Neural progenitor cell (in vitro differentiated cells): Measurements from ENCODE around the gene KCNH5. TPM values are rescaled to one million over a fixed set of nuclear protein-coding genes. Genes with fewer than 3 reads are reported as not detected.

Experiments used
- DNase-seq: peaks from one replicate; pipeline ENCODE4 v3.0.0-alpha.2; 2016; ENCODE audit warnings: low spot score
- H2AFZ ChIP-seq: fragments of 200-600 bp; sonication (generic); replicated peaks from 2 replicates; pipeline ENCODE4 v1.6.1; 2016; ENCODE audit warnings: antibody characterized with exemption
- H3F3A ChIP-seq: fragments of 200-600 bp; sonication (generic); 2 replicates; pipeline ENCODE4 v1.6.1; 2016; ENCODE audit warnings: antibody characterized with exemption, low read depth
- H3K27ac ChIP-seq: fragments of 200-600 bp; sonication (generic); 2 replicates; pipeline ENCODE4 v1.5.1; 2016; ENCODE audit warnings: mild to moderate bottlenecking
- H3K27me3 ChIP-seq: fragments of 200-600 bp; sonication (generic); 2 replicates; pipeline ENCODE4 v1.6.1; 2016; ENCODE audit warnings: mild to moderate bottlenecking, moderate library complexity
- H3K36me3 ChIP-seq: fragments of 200-600 bp; sonication (generic); 2 replicates; pipeline ENCODE4 v1.5.1; 2016
- H3K4me1 ChIP-seq: fragments of 200-600 bp; sonication (generic); 2 replicates; pipeline ENCODE4 v1.6.1; 2016; ENCODE audit warnings: mixed run types
- H3K4me2 ChIP-seq: fragments of 200-600 bp; sonication (generic); 2 replicates; pipeline ENCODE4 v1.6.1; 2016
- H3K4me3 ChIP-seq: fragments of 200-600 bp; sonication (generic); 2 replicates; pipeline ENCODE4 v1.5.1; 2016
- H3K79me2 ChIP-seq: fragments of 200-600 bp; sonication (generic); 2 replicates; pipeline ENCODE4 v1.6.1; 2016; ENCODE audit warnings: low read depth
- H3K9ac ChIP-seq: fragments of 200-600 bp; sonication (generic); 2 replicates; pipeline ENCODE4 v1.6.1; 2016
- H3K9me3 ChIP-seq: fragments of 200-600 bp; sonication (generic); 2 replicates; pipeline ENCODE4 v1.5.1; 2016; ENCODE audit warnings: low read depth
- H4K20me1 ChIP-seq: fragments of 200-600 bp; sonication (generic); 2 replicates; pipeline ENCODE4 v1.6.1; 2016; ENCODE audit warnings: low read depth
- H3K27ac Mint-ChIP-seq: 3 replicates; pipeline ENCODE4 v1.8.0; 2021; ENCODE audit warnings: mixed read lengths
- H3K27me3 Mint-ChIP-seq: 2 replicates; pipeline ENCODE4 v1.8.0; 2022; ENCODE audit warnings: low read depth, mild to moderate bottlenecking, inconsistent platforms, moderate library complexity, mixed read lengths; ENCODE audit not compliant: insufficient read depth
- H3K36me3 Mint-ChIP-seq: 3 replicates; pipeline ENCODE4 v1.8.0; 2021; ENCODE audit warnings: mixed read lengths
- H3K4me1 Mint-ChIP-seq: 3 replicates; pipeline ENCODE4 v1.8.0; 2021; ENCODE audit warnings: mixed read lengths
- H3K4me3 Mint-ChIP-seq: 3 replicates; pipeline ENCODE4 v1.8.0; 2021; ENCODE audit warnings: mild to moderate bottlenecking, moderate library complexity, mixed read lengths
- H3K9me3 Mint-ChIP-seq: 3 replicates; pipeline ENCODE4 v1.8.0; 2020; ENCODE audit warnings: mixed read lengths
- CTCF ChIP-seq: fragments of 200-600 bp; sonication (generic); IDR thresholded peaks from 2 replicates; pipeline ENCODE4 v1.5.1; 2017; ENCODE audit warnings: antibody characterized with exemption, mild to moderate bottlenecking
- EZH2 ChIP-seq: fragments of 200-600 bp; sonication (generic); IDR thresholded peaks from 2 replicates; pipeline ENCODE4 v1.6.1; 2017; ENCODE audit warnings: antibody characterized with exemption, mild to moderate bottlenecking, moderate library complexity
- EZH2phosphoT487 ChIP-seq: fragments of 200-600 bp; sonication (generic); IDR thresholded peaks from 2 replicates; pipeline ENCODE4 v1.6.1; 2017; ENCODE audit warnings: antibody characterized with exemption
- total RNA-seq: library from RNA; depleted of rRNA; stranded (reverse); fragments of >200 nt; gene quantifications from 2 replicates; pipeline ENCODE4 v1.2.3, GENCODE V29; 2015; ENCODE audit warnings: low replicate concordance

KCNH5 gene
- total RNA-seq, 1 donor from 2014 or later = 4.6 TPM

GRCh38 chr14:62670526-62670925 lies 374.7 kb downstream of the KCNH5 start:
- H3K4me3 Mint-ChIP-seq = no peak overlapping the region
- Histone ChIP-seq H3K79me2 (no peaks in the 10 kb centered on the region), H3F3A (no peaks in the 10 kb centered on the region), H3K4me1 (peaks cover 15% of the 10 kb centered on the region), H4K20me1 (no peaks in the 10 kb centered on the region), H3K4me2 (no peak overlapping the region), H3K27ac (no peak overlapping the region), H3K27me3 (no peaks in the 10 kb centered on the region), H3K9ac (no peak overlapping the region), H3K9me3 (no peaks in the 10 kb centered on the region), H2AFZ (no peak overlapping the region), H3K36me3 (no peaks in the 10 kb centered on the region), H3K4me3 (no peak overlapping the region)
- no peaks in the 10 kb centered on the region for H3K36me3 Mint-ChIP-seq
- no peak for DNase-seq
- H3K4me1 Mint-ChIP-seq = peaks cover 29% of the 10 kb centered on the region
- TF ChIP-seq EZH2phosphoT487 (no peak), EZH2 (no peak), CTCF (no peak)
- no peaks in the 10 kb centered on the region for H3K9me3 Mint-ChIP-seq
- peaks cover 2% of the 10 kb centered on the region for H3K27me3 Mint-ChIP-seq
- H3K27ac Mint-ChIP-seq = no peak overlapping the region

- Histone ChIP-seq H4K20me1 (no peaks in the 10 kb centered on the region), H3K79me2 (no peaks in the 10 kb centered on the region), H3K4me2 (no peak overlapping the region), H3K4me3 (no peak overlapping the region), H3K4me1 (peaks cover 31% of the 10 kb centered on the region), H3K27ac (no peak overlapping the region), H3F3A (peaks cover 8% of the 10 kb centered on the region), H3K27me3 (no peaks in the 10 kb centered on the region), H3K9me3 (no peaks in the 10 kb centered on the region), H3K9ac (no peak overlapping the region), H3K36me3 (no peaks in the 10 kb centered on the region), H2AFZ (no peak overlapping the region)
- Mint-ChIP-seq H3K4me3 (no peak overlapping the region), H3K4me1 (peaks cover 32% of the 10 kb centered on the region), H3K9me3 (no peaks in the 10 kb centered on the region), H3K36me3 (no peaks in the 10 kb centered on the region), H3K27ac (no peak overlapping the region), H3K27me3 (no peaks in the 10 kb centered on the region)
- no peak for TF ChIP-seq EZH2phosphoT487
- TF ChIP-seq EZH2 = no peak
- no peak for TF ChIP-seq CTCF
- no peak for DNase-seq
These were observed 377.8 kb downstream of the KCNH5 start for GRCh38 chr14:62667421-62667914.

DNA sequence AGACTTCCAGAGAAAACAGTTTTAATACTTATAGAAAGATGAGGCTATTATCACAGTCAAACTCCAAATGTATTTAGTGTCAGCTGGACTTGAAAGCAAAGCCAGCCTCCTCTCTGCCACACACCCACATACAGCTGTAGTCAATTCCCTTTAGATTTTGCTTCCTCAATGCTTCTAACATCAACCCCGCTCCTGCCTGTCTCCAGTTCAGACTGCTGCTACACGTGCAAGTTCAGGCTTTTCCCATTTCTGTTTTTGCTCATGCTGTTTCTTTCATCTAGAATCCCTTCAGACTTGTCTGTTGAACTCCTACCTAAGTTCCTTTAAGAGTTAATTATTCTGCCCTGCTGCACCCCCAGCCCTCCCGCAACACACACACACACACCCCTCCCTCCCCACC lies 380.0 kb downstream of the KCNH5 start:
- TF ChIP-seq CTCF (no peak), EZH2 (no peak), EZH2phosphoT487 (no peak)
- H4K20me1 ChIP-seq = no peaks in the 10 kb centered on the region
- H2AFZ ChIP-seq = no peak overlapping the region
- Mint-ChIP-seq H3K4me1 (peaks cover 31% of the 10 kb centered on the region), H3K4me3 (no peak overlapping the region), H3K27me3 (no peaks in the 10 kb centered on the region), H3K27ac (no peak overlapping the region), H3K36me3 (no peaks in the 10 kb centered on the region), H3K9me3 (peaks cover 3% of the 10 kb centered on the region)
- no peaks in the 10 kb centered on the region for H3K9me3 ChIP-seq
- no peak overlapping the region for H3K4me2 ChIP-seq
- no peaks in the 10 kb centered on the region for H3K36me3 ChIP-seq
- H3K4me1 ChIP-seq = peaks cover 32% of the 10 kb centered on the region
- no peaks in the 10 kb centered on the region for H3K79me2 ChIP-seq
- H3K4me3 ChIP-seq = no peak overlapping the region
- peaks cover 8% of the 10 kb centered on the region for H3F3A ChIP-seq
- DNase-seq = no peak
- no peaks in the 10 kb centered on the region for H3K27me3 ChIP-seq
- no peak overlapping the region for H3K9ac ChIP-seq
- H3K27ac ChIP-seq = no peak overlapping the region
